Upper lobe of left lung (tissue), 6 donors: Measurements from ENCODE around the gene PTGES3L. TPM values are rescaled to one million over a fixed set of nuclear protein-coding genes. Genes with fewer than 3 reads are reported as not detected.
"Not testable (repeated sequence)": the region's sequence is repeated elsewhere in the genome, so short reads cannot be mapped to it uniquely, and the experiment has no call there.

Experiments used
- ATAC-seq, 2 donors: fragments of 200-7000 bp; cut with Tn5 transposase; one replicate each; pipeline ENCODE4 v1.9.1; 2022; ENCODE audit warnings: mild to moderate bottlenecking in 2 of 2, moderate library complexity in 2 of 2; ENCODE audit not compliant: low FRiP score in 2 of 2
- DNase-seq, 2 donors: peaks; one replicate each; pipeline ENCODE4 v3.0.0-alpha.2; 2019 to 2020
- H3K27ac ChIP-seq, 4 donors: fragments of 200-600 bp; sonication (generic); one replicate each; pipeline ENCODE4 v1.5.1; 2016 to 2019
- H3K27me3 ChIP-seq, 4 donors: fragments of 200-600 bp; sonication (generic); one replicate each; pipeline ENCODE4 v1.5.1; 2017 to 2019
- H3K36me3 ChIP-seq, 4 donors: fragments of 200-600 bp; sonication (generic); one replicate each; pipeline ENCODE4 v1.5.1; 2016 to 2019
- H3K4me1 ChIP-seq, 4 donors: fragments of 200-600 bp; sonication (generic); one replicate each; pipeline ENCODE4 v1.5.1; 2018 to 2019
- H3K4me3 ChIP-seq, 4 donors: fragments of 200-600 bp; sonication (generic); one replicate each; pipeline ENCODE4 v1.5.1; 2017 to 2019; ENCODE audit warnings: mild to moderate bottlenecking in 2 of 4, moderate library complexity in 1 of 4
- H3K9me3 ChIP-seq, 4 donors: fragments of 200-600 bp; sonication (generic); one replicate each; pipeline ENCODE4 v1.5.1; 2018 to 2019
- EP300 ChIP-seq, 4 donors: sonication (generic); formaldehyde crosslinking; IDR thresholded peaks; one replicate each; pipeline ENCODE4 v1.5.1; 2017; ENCODE audit warnings: antibody characterized with exemption in 4 of 4, control low read depth in 2 of 4
- POLR2A ChIP-seq, 4 donors: fragments of 450-650 bp; IDR thresholded peaks; one replicate each; pipeline ENCODE4 v1.5.1; 2016 to 2017; ENCODE audit warnings: antibody characterized with exemption in 4 of 4, mild to moderate bottlenecking in 2 of 4
- POLR2AphosphoS5 ChIP-seq, 2 donors: sonication (generic); formaldehyde crosslinking; IDR thresholded peaks; one replicate each; pipeline ENCODE4 v1.5.1; 2017; ENCODE audit warnings: antibody characterized with exemption in 2 of 2
- WGBS, 2 donors: methylation state at CpG; one replicate each; pipeline ENCODE4 v1.1.5; 2017 to 2018; 5-methylcytosine and 5-hydroxymethylcytosine counted together
- total RNA-seq, 6 donors: library from RNA; depleted of rRNA in 4 of 6; stranded (reverse); fragments of >200 nt in 4 of 6; gene quantifications; one replicate each; pipeline versions ENCODE4 v1.1.0 to v1.2.1, GENCODE V29; 2016 to 2021
- TF ChIP-seq, protein P1 (sequence below), 6 experiments: fragments of 450-650 bp in 4 of 6; fragments of 200-600 bp in 2 of 6; sonication (generic) in 2 of 6; IDR thresholded peaks; one replicate each; pipeline ENCODE4 v1.5.1; 2016 to 2019; ENCODE audit warnings: antibody characterized with exemption in 6 of 6
- donor health status: DM: no; HTN: no; CAD: no; lungs with moderate emphysema.
- donor health status: DM: no; HTN: yes; CAD: no; lungs with severe emphysema.

PTGES3L gene
- total RNA-seq, 6 donors from 2014 or later = 0.11 to 7.3 (median 0.76) TPM; not detected in 1

DNA sequence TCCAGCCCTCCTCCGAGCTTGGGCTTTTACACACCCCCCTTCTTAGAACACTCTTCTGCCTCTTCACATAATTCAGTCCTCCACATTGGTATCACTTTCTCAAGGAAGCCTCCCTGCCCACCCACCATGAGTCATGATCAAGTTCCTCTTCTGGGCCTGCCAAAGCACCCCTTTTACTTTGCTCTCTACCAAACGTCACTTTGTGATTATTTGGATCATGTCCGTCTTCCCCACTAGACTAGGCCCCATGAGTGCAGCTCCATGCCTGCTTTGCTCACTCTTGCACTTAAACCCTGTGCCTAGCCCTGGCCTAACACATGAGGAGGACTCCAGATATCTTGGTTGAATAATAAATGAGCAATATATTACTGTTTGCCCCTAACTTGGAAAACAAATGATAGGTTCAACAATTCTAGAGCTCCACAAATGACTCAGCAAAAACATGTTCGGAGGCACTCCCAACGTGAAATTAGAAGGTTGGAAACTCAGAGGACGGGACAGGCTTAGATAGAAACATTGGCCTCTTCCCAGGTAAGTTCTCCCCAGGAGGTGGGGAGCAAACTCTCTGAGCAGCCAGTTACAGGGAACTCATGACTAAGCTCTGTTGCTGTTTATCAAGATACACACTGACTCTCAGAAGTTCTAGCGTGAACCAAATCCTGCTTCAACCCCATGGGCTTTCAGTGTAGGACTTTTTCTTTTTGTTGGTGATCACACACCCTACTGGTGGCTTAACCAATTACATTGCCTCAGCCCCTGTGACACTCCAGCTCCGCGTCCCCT is 51.0 kb downstream of the PTGES3L start:
- Histone ChIP-seq H3K9me3 (no peaks in the 10 kb centered on the region), H3K4me1 (peaks cover 6 to 16% (median 11%) of the 10 kb centered on the region in 4 donors), H3K4me3 (no peak overlapping the region), H3K27me3 (no peaks in the 10 kb centered on the region), H3K27ac (peak overlapping the region; percentile 68 to 83 (median 72)), H3K36me3 (no peaks in the 10 kb centered on the region)
- WGBS, 2 donors = 24 to 28% methylated on average over 9 of the region's 9 CpGs
- ATAC-seq (peak; percentile 91 to 93), DNase-seq (peak in 1 of 2 donors; percentile 70)
- TF ChIP-seq POLR2AphosphoS5 (IDR thresholded peaks at IDR 0.05) (peak; percentile 11 to 27), EP300 (IDR thresholded peaks at IDR 0.05) (no peak), POLR2A (IDR thresholded peaks at IDR 0.05) (peak in 1 of 4 donors; percentile 18)
- TF ChIP-seq, protein P1, sequence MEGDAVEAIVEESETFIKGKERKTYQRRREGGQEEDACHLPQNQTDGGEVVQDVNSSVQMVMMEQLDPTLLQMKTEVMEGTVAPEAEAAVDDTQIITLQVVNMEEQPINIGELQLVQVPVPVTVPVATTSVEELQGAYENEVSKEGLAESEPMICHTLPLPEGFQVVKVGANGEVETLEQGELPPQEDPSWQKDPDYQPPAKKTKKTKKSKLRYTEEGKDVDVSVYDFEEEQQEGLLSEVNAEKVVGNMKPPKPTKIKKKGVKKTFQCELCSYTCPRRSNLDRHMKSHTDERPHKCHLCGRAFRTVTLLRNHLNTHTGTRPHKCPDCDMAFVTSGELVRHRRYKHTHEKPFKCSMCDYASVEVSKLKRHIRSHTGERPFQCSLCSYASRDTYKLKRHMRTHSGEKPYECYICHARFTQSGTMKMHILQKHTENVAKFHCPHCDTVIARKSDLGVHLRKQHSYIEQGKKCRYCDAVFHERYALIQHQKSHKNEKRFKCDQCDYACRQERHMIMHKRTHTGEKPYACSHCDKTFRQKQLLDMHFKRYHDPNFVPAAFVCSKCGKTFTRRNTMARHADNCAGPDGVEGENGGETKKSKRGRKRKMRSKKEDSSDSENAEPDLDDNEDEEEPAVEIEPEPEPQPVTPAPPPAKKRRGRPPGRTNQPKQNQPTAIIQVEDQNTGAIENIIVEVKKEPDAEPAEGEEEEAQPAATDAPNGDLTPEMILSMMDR (IDR thresholded peaks at IDR 0.05) = peak; percentile 72 to 86 (median 76)

DNA sequence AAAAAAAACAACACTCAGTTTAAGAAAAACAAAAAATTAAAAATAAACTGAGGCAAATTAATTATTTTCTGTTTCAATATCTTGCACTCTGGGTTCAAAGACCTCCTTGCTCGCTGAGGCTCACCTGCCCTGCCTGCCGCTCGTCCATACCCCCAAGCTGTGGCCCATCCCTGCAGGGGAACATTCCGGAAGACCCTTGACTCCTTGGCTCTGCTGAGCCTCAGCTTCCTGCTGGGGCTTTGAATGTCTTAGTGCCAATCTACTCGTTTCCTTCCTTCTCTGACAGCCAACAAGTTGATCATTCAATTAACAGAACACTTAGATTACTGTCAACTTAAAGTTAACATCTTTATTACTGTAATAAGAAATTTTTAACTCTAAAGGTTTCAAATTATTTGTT is 55.0 kb downstream of the PTGES3L start:
- WGBS, 2 donors = 37 to 38% methylated on average over 5 of the region's 5 CpGs
- H3K36me3 ChIP-seq = no peaks in the 10 kb centered on the region
- H3K4me3 ChIP-seq = no peak overlapping the region
- H3K9me3 ChIP-seq = no peaks in the 10 kb centered on the region
- no peak for DNase-seq
- H3K4me1 ChIP-seq = peaks cover 40 to 50% (median 45%) of the 10 kb centered on the region in 4 donors
- ATAC-seq = no peak
- TF ChIP-seq, protein P1 (IDR thresholded peaks at IDR 0.05) = no peak
- TF ChIP-seq EP300 (IDR thresholded peaks at IDR 0.05) (no peak), POLR2AphosphoS5 (IDR thresholded peaks at IDR 0.05) (no peak), POLR2A (IDR thresholded peaks at IDR 0.05) (no peak)
- H3K27me3 ChIP-seq = no peaks in the 10 kb centered on the region
- no peak overlapping the region for H3K27ac ChIP-seq

DNA sequence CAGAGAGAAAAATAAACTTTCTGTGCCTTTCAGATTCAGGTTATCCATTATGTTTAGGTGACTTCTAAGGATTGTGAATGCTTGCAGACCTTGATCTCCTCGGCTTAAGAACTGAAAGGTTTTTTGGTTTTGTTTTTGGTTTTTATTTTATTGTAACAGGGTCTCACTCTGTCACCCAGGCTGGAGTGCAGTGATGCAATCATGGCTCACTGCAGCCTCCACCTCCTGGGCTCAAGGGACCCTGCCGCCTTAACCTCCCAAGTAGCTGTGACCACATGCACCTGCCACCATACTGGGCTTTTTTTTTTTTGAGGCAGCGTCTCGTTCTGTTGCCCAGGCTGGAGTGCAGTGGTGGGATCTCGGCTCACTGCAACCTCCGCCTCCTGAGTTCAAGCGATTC is 56.4 kb downstream of the PTGES3L start:
- not testable (repeated sequence) for H3K9me3 ChIP-seq, H3K36me3 ChIP-seq, ATAC-seq, DNase-seq, H3K4me3 ChIP-seq, H3K27me3 ChIP-seq
- H3K4me1 ChIP-seq = peaks cover 44 to 55% (median 50%) of the 10 kb centered on the region in 4 donors
- peak overlapping the region in 2 of 4 donors; percentile 2 to 57 for H3K27ac ChIP-seq
- WGBS, 2 donors = 88% methylated on average over 7 of the region's 7 CpGs

DNA sequence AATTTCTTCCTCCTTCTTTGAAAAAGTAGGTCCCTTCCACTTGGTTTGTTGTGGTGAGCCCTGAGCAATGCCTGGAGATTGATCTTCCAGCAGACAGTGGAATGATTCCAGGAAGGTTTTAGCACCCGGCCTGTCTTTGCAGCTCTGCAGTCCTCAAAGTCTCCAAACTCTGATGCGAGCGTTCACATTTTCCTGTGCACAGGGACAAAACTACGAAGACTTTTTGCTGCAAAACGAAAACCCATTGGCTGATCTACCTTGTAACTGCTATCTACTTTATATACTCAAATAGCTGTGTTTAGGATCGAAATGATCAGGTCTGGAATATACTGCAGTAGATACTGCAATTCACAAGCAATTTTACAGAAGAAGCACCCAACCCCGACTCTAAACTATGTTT is 57.6 kb downstream of the PTGES3L start:
- ATAC-seq (no peak), DNase-seq (no peak)
- Histone ChIP-seq H3K4me3 (no peak overlapping the region), H3K9me3 (no peaks in the 10 kb centered on the region), H3K36me3 (no peaks in the 10 kb centered on the region), H3K27ac (peak overlapping the region in 3 of 4 donors; percentile 57 to 79 (median 65)), H3K4me1 (peaks cover 49 to 58% (median 54%) of the 10 kb centered on the region in 4 donors), H3K27me3 (no peaks in the 10 kb centered on the region)
- TF ChIP-seq, protein P1 (IDR thresholded peaks at IDR 0.05) = no peak
- no peak for TF ChIP-seq POLR2AphosphoS5 (IDR thresholded peaks at IDR 0.05)
- TF ChIP-seq EP300 (IDR thresholded peaks at IDR 0.05) = no peak
- TF ChIP-seq POLR2A (IDR thresholded peaks at IDR 0.05) = no peak
- WGBS, 2 donors = 38 to 56% methylated on average over 7 of the region's 7 CpGs

DNA sequence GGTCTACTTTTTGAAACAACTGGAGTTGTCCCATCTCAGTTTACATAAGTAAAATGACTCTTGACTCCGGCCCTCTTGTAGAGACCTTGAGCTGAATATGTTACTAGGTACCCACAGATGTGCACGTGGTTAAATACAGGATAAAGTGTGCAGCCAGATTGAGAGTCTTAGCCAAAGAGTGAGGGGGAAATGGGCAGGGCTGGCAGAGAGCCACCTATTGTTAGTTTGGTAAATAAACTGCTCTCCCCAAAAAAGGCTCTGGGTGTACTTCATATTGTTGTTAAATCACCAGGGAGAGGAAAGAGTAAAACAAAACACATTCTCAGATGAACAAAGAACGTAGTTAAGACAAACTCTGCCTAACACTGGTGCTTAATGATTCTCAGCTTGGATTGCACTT is 59.0 kb downstream of the PTGES3L start:
- WGBS, 2 donors = 15 to 16% methylated on average over 3 of the region's 3 CpGs
- Histone ChIP-seq H3K27ac (peak overlapping the region in 3 of 4 donors; percentile 29 to 79 (median 65)), H3K4me1 (peaks cover 50 to 58% (median 54%) of the 10 kb centered on the region in 4 donors), H3K9me3 (no peaks in the 10 kb centered on the region), H3K27me3 (no peaks in the 10 kb centered on the region), H3K36me3 (no peaks in the 10 kb centered on the region), H3K4me3 (no peak overlapping the region)
- peak in 1 of 2 donors; percentile 33 for DNase-seq
- peak; percentile 43 to 68 for ATAC-seq
- TF ChIP-seq POLR2A (IDR thresholded peaks at IDR 0.05) (no peak), POLR2AphosphoS5 (IDR thresholded peaks at IDR 0.05) (peak in 1 of 2 donors; percentile 8), EP300 (IDR thresholded peaks at IDR 0.05) (peak in 1 of 4 donors; percentile 25)
